SJCRH30 (cell line): ENCODE results near the gene RASL12. TPM values are rescaled to one million over a fixed set of nuclear protein-coding genes. Genes with fewer than 3 reads are reported as not detected.

ENCODE experiments used
- DNase-seq, 2 experiments: peaks; one replicate each; pipeline ENCODE4 v3.0.0-alpha.2; 2015 to 2020
- H3K27ac ChIP-seq: fragments of 250-450 bp; sonication (Bioruptor Pico); 2 replicates; pipeline ENCODE4 v1.5.1; 2020; ENCODE audit warnings: mild to moderate bottlenecking, moderate library complexity
- H3K27me3 ChIP-seq: fragments of 250-450 bp; sonication (Bioruptor Pico); 2 replicates; pipeline ENCODE4 v1.5.1; 2020; ENCODE audit warnings: mild to moderate bottlenecking, moderate library complexity
- H3K36me3 ChIP-seq: fragments of 250-450 bp; sonication (Bioruptor Pico); 2 replicates; pipeline ENCODE4 v1.5.1; 2020; ENCODE audit warnings: mild to moderate bottlenecking, moderate library complexity
- H3K4me1 ChIP-seq: fragments of 250-450 bp; sonication (Bioruptor Pico); 2 replicates; pipeline ENCODE4 v1.5.1; 2020; ENCODE audit warnings: mild to moderate bottlenecking, moderate library complexity
- H3K4me3 ChIP-seq: fragments of 250-450 bp; sonication (Bioruptor Pico); 2 replicates; pipeline ENCODE4 v1.5.1; 2020; ENCODE audit warnings: mild to moderate bottlenecking, moderate library complexity
- H3K9me3 ChIP-seq: fragments of 250-450 bp; sonication (Bioruptor Pico); replicated peaks from 2 replicates; pipeline ENCODE4 v1.5.1; 2020; ENCODE audit warnings: mild to moderate bottlenecking, moderate library complexity
- total RNA-seq: library from RNA; depleted of rRNA; stranded (reverse); fragments of >200 nt; shearing (Covaris generic); gene quantifications from 2 replicates; pipeline ENCODE4 v1.2.3, GENCODE V29; 2014

Gene RASL12
- total RNA-seq, 1 experiment from 2014 or later: not detected

- Histone ChIP-seq H3K27me3 (no peaks in the 10 kb centered on the region), H3K4me3 (no peak overlapping the region), H3K9me3 (no peaks in the 10 kb centered on the region), H3K27ac (no peak overlapping the region), H3K36me3 (no peaks in the 10 kb centered on the region), H3K4me1 (peaks cover 10% of the 10 kb centered on the region; the same call in 1 of the 2 replicates)
- DNase-seq: no peak
Observed at GRCh38 chr15:65072617-65073016, 4.8 kb upstream of the RASL12 start.

- H3K9me3 ChIP-seq: no peaks in the 10 kb centered on the region
- H3K4me3 ChIP-seq: no peak overlapping the region
- H3K4me1 ChIP-seq: peaks cover 10% of the 10 kb centered on the region; the same call in 1 of the 2 replicates
- H3K36me3 ChIP-seq: no peaks in the 10 kb centered on the region
- no peak for DNase-seq
- H3K27ac ChIP-seq: no peak overlapping the region
- H3K27me3 ChIP-seq: no peaks in the 10 kb centered on the region
Observed at GRCh38 chr15:65072027-65072426, 4.2 kb upstream of the RASL12 start.

GRCh38 chr15:65071381-65071811, 3.6 kb upstream of the RASL12 start:
- Histone ChIP-seq H3K36me3 (no peaks in the 10 kb centered on the region), H3K4me3 (no peak overlapping the region), H3K27me3 (no peaks in the 10 kb centered on the region), H3K9me3 (no peaks in the 10 kb centered on the region), H3K4me1 (peaks cover 10% of the 10 kb centered on the region; the same call in 1 of the 2 replicates), H3K27ac (no peak overlapping the region)
- DNase-seq: no peak

- Histone ChIP-seq H3K9me3 (no peaks in the 10 kb centered on the region), H3K27me3 (no peaks in the 10 kb centered on the region), H3K27ac (no peak overlapping the region), H3K4me1 (peaks cover 10% of the 10 kb centered on the region; the same call in 1 of the 2 replicates), H3K4me3 (no peak overlapping the region), H3K36me3 (no peaks in the 10 kb centered on the region)
- no peak for DNase-seq
Observed at GRCh38 chr15:65069779-65070546, 2.2 kb upstream of the RASL12 start.

GRCh38 chr15:65069179-65069578, 1.4 kb upstream of the RASL12 start:
- no peaks in the 10 kb centered on the region for H3K27me3 ChIP-seq
- DNase-seq: peak in 1 of 2 experiments; percentile 33

GRCh38 chr15:65068403-65068788, 605 bp upstream of the RASL12 start:
- peaks cover 10% of the 10 kb centered on the region; the same call in 1 of the 2 replicates for H3K4me1 ChIP-seq
- no peaks in the 10 kb centered on the region for H3K27me3 ChIP-seq
- H3K9me3 ChIP-seq: no peaks in the 10 kb centered on the region
- DNase-seq: no peak
- no peak overlapping the region for H3K27ac ChIP-seq
- H3K4me3 ChIP-seq: no peak overlapping the region
- H3K36me3 ChIP-seq: no peaks in the 10 kb centered on the region

More at GRCh38 chr15:65069179-65069578, 1.4 kb upstream of the RASL12 start:
- Histone ChIP-seq H3K4me3 (no peak overlapping the region), H3K27ac (peak overlapping the region; percentile 21; the same call in 1 of the 2 replicates), H3K36me3 (no peaks in the 10 kb centered on the region), H3K4me1 (peaks cover 10% of the 10 kb centered on the region; the same call in 1 of the 2 replicates), H3K9me3 (no peaks in the 10 kb centered on the region)

- no peak for DNase-seq
- H3K36me3 ChIP-seq: no peaks in the 10 kb centered on the region
- H3K4me1 ChIP-seq: peaks cover 10% of the 10 kb centered on the region; the same call in 1 of the 2 replicates
- H3K27me3 ChIP-seq: no peaks in the 10 kb centered on the region
- H3K9me3 ChIP-seq: no peaks in the 10 kb centered on the region
- H3K4me3 ChIP-seq: no peak overlapping the region
- H3K27ac ChIP-seq: no peak overlapping the region
Observed at GRCh38 chr15:65067317-65067644, 510 bp downstream of the RASL12 start.

DNA sequence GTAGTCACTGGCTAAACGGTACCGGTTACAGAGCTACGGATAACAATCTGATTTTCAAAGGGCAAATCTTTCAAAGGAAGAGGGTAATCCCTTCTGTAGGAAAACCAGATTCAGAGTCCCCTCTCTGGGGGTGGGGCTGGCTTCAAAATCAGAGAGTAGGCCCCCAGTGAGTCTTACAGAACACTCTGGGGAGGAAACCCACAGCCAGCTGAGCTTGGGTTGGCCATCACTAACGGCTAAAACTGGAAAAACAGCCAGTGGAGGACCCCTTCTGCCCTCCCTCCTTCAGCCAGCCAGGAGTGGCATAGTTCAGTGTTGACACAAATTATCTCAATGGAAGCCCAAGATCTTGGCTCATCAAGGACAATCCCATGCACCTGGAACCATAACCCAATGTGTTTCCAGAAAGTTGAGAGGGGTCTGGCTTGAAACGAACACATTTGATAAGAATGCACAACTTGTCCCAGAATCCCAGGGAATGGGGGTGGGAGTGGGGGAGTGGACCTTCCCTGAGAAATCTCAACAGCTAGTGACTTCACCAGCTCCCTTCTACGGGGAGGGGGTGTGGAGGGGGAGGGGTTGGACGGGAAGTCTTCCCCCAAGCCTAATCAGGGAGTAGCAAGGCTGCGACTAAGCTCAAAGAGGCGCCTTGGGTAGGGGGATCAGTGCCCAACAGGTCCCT, 1.0 kb downstream of the RASL12 start:
- no peaks in the 10 kb centered on the region for H3K36me3 ChIP-seq
- peaks cover 10% of the 10 kb centered on the region; the same call in 1 of the 2 replicates for H3K4me1 ChIP-seq
- DNase-seq: no peak
- no peaks in the 10 kb centered on the region for H3K9me3 ChIP-seq
- H3K27me3 ChIP-seq: no peaks in the 10 kb centered on the region
- H3K27ac ChIP-seq: no peak overlapping the region
- H3K4me3 ChIP-seq: no peak overlapping the region

GRCh38 chr15:65066001-65066634, 1.7 kb downstream of the RASL12 start:
- H3K27ac ChIP-seq: no peak overlapping the region
- no peaks in the 10 kb centered on the region for H3K9me3 ChIP-seq
- H3K4me3 ChIP-seq: no peak overlapping the region
- peaks cover 10% of the 10 kb centered on the region; the same call in 1 of the 2 replicates for H3K4me1 ChIP-seq
- no peaks in the 10 kb centered on the region for H3K36me3 ChIP-seq
- H3K27me3 ChIP-seq: no peaks in the 10 kb centered on the region
- DNase-seq: no peak

DNA sequence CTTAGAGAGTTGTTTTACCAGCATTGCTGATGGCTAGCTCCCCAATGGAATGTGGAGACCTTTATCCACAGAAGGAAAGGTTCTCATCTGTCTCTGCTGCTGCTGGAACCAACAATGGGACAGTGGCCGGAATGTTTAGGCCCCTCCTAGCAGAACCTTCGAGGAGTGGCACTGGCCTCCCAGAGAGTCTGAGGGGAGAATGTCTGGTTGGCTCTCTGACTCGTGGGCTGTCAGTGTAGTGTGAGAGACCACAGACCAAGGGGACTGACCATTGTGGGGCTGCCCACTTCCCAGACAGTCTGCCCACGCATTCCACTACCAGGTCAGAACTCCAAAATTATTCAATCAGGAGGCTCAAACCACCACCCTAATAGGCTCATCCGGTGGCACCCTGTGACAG, 5.1 kb downstream of the RASL12 start:
- H3K4me3 ChIP-seq: no peak overlapping the region
- no peaks in the 10 kb centered on the region for H3K36me3 ChIP-seq
- DNase-seq: no peak
- H3K27me3 ChIP-seq: no peaks in the 10 kb centered on the region
- peaks cover under 1% of the 10 kb centered on the region; the same call in 1 of the 2 replicates for H3K4me1 ChIP-seq
- H3K27ac ChIP-seq: no peak overlapping the region
- no peaks in the 10 kb centered on the region for H3K9me3 ChIP-seq

GRCh38 chr15:65062061-65062460, 5.7 kb downstream of the RASL12 start:
- Histone ChIP-seq H3K9me3 (no peaks in the 10 kb centered on the region), H3K27ac (no peak overlapping the region), H3K36me3 (no peaks in the 10 kb centered on the region), H3K4me3 (no peak overlapping the region), H3K27me3 (no peaks in the 10 kb centered on the region), H3K4me1 (peaks cover 7% of the 10 kb centered on the region)
- DNase-seq: no peak

- no peak for DNase-seq
- Histone ChIP-seq H3K27me3 (no peaks in the 10 kb centered on the region), H3K36me3 (no peaks in the 10 kb centered on the region)
Observed at GRCh38 chr15:65060641-65061397, 7.0 kb downstream of the RASL12 start.

GRCh38 chr15:65059931-65060596, 7.7 kb downstream of the RASL12 start:
- H3K36me3 ChIP-seq: no peaks in the 10 kb centered on the region
- DNase-seq: no peak

More at GRCh38 chr15:65060641-65061397, 7.0 kb downstream of the RASL12 start:
- H3K4me1 ChIP-seq: peaks cover 16% of the 10 kb centered on the region
- no peaks in the 10 kb centered on the region for H3K9me3 ChIP-seq
- H3K27ac ChIP-seq: no peak overlapping the region
- H3K4me3 ChIP-seq: no peak overlapping the region

DNA sequence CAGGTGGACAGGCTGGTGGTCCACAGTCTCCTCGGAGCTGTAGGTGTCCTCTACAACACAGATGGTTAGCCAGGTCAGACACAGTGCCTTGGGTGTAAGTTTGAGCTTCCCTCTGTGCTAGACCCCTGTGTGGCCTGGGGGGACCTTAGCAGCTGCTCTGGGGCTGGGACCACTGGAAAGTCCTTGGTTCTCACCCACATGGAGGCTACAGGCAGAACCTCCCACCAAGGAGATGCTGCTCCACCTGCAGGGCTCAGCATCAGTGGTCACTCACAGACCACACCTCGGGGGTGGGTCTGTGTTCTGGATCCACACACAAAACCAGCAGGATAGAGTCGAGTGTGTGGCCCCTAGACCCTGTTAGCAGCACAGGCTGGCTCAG, 8.4 kb downstream of the RASL12 start:
- Histone ChIP-seq H3K27me3 (no peaks in the 10 kb centered on the region), H3K4me1 (peaks cover 31% of the 10 kb centered on the region), H3K36me3 (no peaks in the 10 kb centered on the region), H3K27ac (no peak overlapping the region), H3K9me3 (no peaks in the 10 kb centered on the region), H3K4me3 (no peak overlapping the region)
- no peak for DNase-seq

More at GRCh38 chr15:65059931-65060596, 7.7 kb downstream of the RASL12 start:
- Histone ChIP-seq H3K27me3 (no peaks in the 10 kb centered on the region), H3K27ac (no peak overlapping the region), H3K4me1 (peaks cover 24% of the 10 kb centered on the region), H3K9me3 (no peaks in the 10 kb centered on the region), H3K4me3 (no peak overlapping the region)
